ENCODE results near the gene GRIP2. TPM values are rescaled to one million over a fixed set of nuclear protein-coding genes. Genes with fewer than 3 reads are reported as not detected.

The GRIP2 gene
- polyA plus RNA-seq, 1 donor (not counting 4 experiments of a cell fraction or from before 2014, with no cell fraction given): 0.01 TPM

DNA sequence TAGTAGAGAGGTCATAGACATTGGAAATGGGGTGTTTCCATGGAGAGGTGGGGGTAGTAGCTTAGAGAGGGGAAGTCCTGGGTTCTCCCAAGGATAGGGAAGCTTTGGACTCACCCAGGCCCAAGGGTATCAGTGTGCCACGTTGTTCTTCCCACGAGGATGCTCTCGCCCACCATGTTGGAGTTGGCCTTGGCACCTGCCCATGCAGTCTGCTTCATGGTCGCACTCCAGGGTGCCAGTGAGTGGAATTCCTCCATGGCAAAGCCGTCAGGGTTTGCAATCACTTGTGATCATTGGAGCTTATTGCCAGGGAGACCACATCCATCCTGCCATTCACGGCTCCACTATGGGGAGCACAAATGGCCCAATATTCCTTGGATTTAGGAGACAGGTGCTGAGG is 60.6 kb downstream of the GRIP2 start:
- no peak overlapping the region for H3K27ac ChIP-seq (ENCODE audit: control insufficient read depth, insufficient read depth, low read length)

DNA sequence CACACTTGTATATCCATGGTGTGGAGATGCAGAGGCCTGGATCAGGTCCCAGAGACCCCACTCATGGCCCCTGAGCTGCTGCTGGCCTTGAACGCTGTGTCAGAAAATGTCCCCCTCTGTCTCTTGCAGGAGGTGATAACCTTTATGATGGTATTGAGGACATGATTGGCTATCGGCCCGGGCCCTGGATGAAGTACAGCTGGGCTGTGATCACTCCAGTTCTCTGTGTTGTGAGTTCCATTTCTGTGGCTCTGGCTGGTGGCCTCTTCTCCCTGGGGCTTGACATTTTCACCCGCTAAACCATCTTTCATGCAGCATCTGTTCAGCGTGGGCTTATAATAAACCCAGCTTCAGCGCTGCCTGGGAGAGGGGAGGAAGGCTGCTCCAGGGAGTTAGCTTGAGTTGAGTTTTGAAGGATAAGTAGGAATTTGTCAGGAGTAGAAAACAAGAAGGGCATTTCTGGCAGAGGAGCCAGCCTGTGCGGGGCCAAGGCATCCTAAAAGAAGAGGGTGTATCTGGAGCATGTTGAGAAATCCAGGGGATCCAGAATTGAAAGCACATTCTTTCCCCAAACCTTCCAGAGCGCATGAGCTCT is 61.1 kb downstream of the GRIP2 start:
- no peak overlapping the region for H3K27ac ChIP-seq (ENCODE audit: control insufficient read depth, insufficient read depth, low read length)
- H3K27me3 ChIP-seq (ENCODE audit: control insufficient read depth, extremely low read depth, insufficient read depth, low read length): no peaks in the 10 kb centered on the region
- no peaks in the 10 kb centered on the region for H3K9me3 ChIP-seq (ENCODE audit: control insufficient read depth, low read depth, low read length)
- peaks cover 18% of the 10 kb centered on the region for H3K4me1 ChIP-seq (ENCODE audit: control insufficient read depth, extremely low read depth, insufficient read depth, low read length)
- dilution Hi-C loops (cut with MboI; ENCODE audit: extremely low pct_ligation_motif_present, low sequenced_read_pairs): no loop called here
- TF ChIP-seq EZH2 (IDR thresholded peaks at IDR 0.05; ENCODE audit: low read length): no peak
- TF ChIP-seq, protein P1, sequence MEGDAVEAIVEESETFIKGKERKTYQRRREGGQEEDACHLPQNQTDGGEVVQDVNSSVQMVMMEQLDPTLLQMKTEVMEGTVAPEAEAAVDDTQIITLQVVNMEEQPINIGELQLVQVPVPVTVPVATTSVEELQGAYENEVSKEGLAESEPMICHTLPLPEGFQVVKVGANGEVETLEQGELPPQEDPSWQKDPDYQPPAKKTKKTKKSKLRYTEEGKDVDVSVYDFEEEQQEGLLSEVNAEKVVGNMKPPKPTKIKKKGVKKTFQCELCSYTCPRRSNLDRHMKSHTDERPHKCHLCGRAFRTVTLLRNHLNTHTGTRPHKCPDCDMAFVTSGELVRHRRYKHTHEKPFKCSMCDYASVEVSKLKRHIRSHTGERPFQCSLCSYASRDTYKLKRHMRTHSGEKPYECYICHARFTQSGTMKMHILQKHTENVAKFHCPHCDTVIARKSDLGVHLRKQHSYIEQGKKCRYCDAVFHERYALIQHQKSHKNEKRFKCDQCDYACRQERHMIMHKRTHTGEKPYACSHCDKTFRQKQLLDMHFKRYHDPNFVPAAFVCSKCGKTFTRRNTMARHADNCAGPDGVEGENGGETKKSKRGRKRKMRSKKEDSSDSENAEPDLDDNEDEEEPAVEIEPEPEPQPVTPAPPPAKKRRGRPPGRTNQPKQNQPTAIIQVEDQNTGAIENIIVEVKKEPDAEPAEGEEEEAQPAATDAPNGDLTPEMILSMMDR (optimal IDR thresholded peaks at IDR 0.05 in 1 of 3, IDR thresholded peaks at IDR 0.05 in 1 of 3, conservative IDR thresholded peaks at IDR 0.05 in 1 of 3; ENCODE audit: extremely low read depth in 1 of 3, insufficient read depth in 2 of 3, low read length in 3 of 3): no peak
- no peak overlapping the region for H3K4me3 ChIP-seq (ENCODE audit: control insufficient read depth in 2 of 3, extremely low read depth in 1 of 3, insufficient read depth in 2 of 3, low read depth in 1 of 3, low read length in 3 of 3)
- DNase-seq (ENCODE audit: low read depth, low spot score): no peak
- H3K79me2 ChIP-seq (ENCODE audit: control insufficient read depth, insufficient read depth, low read length): no peaks in the 10 kb centered on the region
- H2AFZ ChIP-seq (ENCODE audit: control insufficient read depth, low read length): no peak overlapping the region
- FAIRE-seq: no peak
- peaks cover 2% of the 10 kb centered on the region for H3K9me1 ChIP-seq (ENCODE audit: control insufficient read depth, extremely low read depth, insufficient read depth, low read length)
- no peak overlapping the region for H3K4me2 ChIP-seq (ENCODE audit: control insufficient read depth, extremely low read depth, insufficient read depth, low read depth, low read length)
- H3K9ac ChIP-seq (ENCODE audit: control insufficient read depth, extremely low read depth, insufficient read depth, low read length): no peak overlapping the region
- H4K20me1 ChIP-seq (ENCODE audit: control insufficient read depth, extremely low read depth, insufficient read depth, low read length): no peaks in the 10 kb centered on the region
- peaks cover 0 to 9% of the 10 kb centered on the region in 2 experiments for H3K36me3 ChIP-seq (ENCODE audit: control insufficient read depth in 2 of 2, extremely low read depth in 1 of 2, insufficient read depth in 2 of 2, low read length in 2 of 2)

More for the DNA sequence above, 60.6 kb downstream of the GRIP2 start:
- peaks cover 0 to 9% of the 10 kb centered on the region in 2 experiments for H3K36me3 ChIP-seq (ENCODE audit: control insufficient read depth in 2 of 2, extremely low read depth in 1 of 2, insufficient read depth in 2 of 2, low read length in 2 of 2)
- H3K9me1 ChIP-seq (ENCODE audit: control insufficient read depth, extremely low read depth, insufficient read depth, low read length): peaks cover 2% of the 10 kb centered on the region
- H3K4me3 ChIP-seq (ENCODE audit: control insufficient read depth in 2 of 3, extremely low read depth in 1 of 3, insufficient read depth in 2 of 3, low read depth in 1 of 3, low read length in 3 of 3): no peak overlapping the region
- H4K20me1 ChIP-seq (ENCODE audit: control insufficient read depth, extremely low read depth, insufficient read depth, low read length): no peaks in the 10 kb centered on the region
- H3K9ac ChIP-seq (ENCODE audit: control insufficient read depth, extremely low read depth, insufficient read depth, low read length): no peak overlapping the region
- DNase-seq (ENCODE audit: low read depth, low spot score) (no peak), FAIRE-seq (no peak)
- dilution Hi-C loops (cut with MboI; ENCODE audit: extremely low pct_ligation_motif_present, low sequenced_read_pairs): no loop called here
- peaks cover 18% of the 10 kb centered on the region for H3K4me1 ChIP-seq (ENCODE audit: control insufficient read depth, extremely low read depth, insufficient read depth, low read length)
- no peak overlapping the region for H2AFZ ChIP-seq (ENCODE audit: control insufficient read depth, low read length)
- no peaks in the 10 kb centered on the region for H3K9me3 ChIP-seq (ENCODE audit: control insufficient read depth, low read depth, low read length)
- H3K79me2 ChIP-seq (ENCODE audit: control insufficient read depth, insufficient read depth, low read length): no peaks in the 10 kb centered on the region
- no peak for TF ChIP-seq EZH2 (IDR thresholded peaks at IDR 0.05; ENCODE audit: low read length)
- TF ChIP-seq, protein P1 (optimal IDR thresholded peaks at IDR 0.05 in 1 of 3, IDR thresholded peaks at IDR 0.05 in 1 of 3, conservative IDR thresholded peaks at IDR 0.05 in 1 of 3; ENCODE audit: extremely low read depth in 1 of 3, insufficient read depth in 2 of 3, low read length in 3 of 3): no peak
- no peaks in the 10 kb centered on the region for H3K27me3 ChIP-seq (ENCODE audit: control insufficient read depth, extremely low read depth, insufficient read depth, low read length)
- H3K4me2 ChIP-seq (ENCODE audit: control insufficient read depth, extremely low read depth, insufficient read depth, low read depth, low read length): no peak overlapping the region
